Endothelial cell (in vitro differentiated cells): Measurements from ENCODE around the gene GNB2. TPM values are rescaled to one million over a fixed set of nuclear protein-coding genes. Genes with fewer than 3 reads are reported as not detected.
A peak's percentile ranks its signal among the peaks of the same experiment; 100 is the strongest.

ENCODE experiments used
- DNase-seq: peaks from one replicate; pipeline ENCODE4 v3.0.0; 2021; ENCODE audit warnings: low spot score
- H3K27ac Mint-ChIP-seq: one replicate; pipeline ENCODE4 v1.8.0; 2021; ENCODE audit warnings: mixed read lengths, inconsistent platforms; ENCODE audit not compliant: unreplicated experiment
- H3K27me3 Mint-ChIP-seq: one replicate; pipeline ENCODE4 v1.8.0; 2021; ENCODE audit warnings: mild to moderate bottlenecking, moderate library complexity, mixed read lengths, inconsistent platforms; ENCODE audit not compliant: unreplicated experiment
- H3K36me3 Mint-ChIP-seq: one replicate; pipeline ENCODE4 v1.8.0; 2021; ENCODE audit warnings: mild to moderate bottlenecking, low read depth, mixed read lengths, inconsistent platforms; ENCODE audit not compliant: unreplicated experiment
- H3K4me1 Mint-ChIP-seq: one replicate; pipeline ENCODE4 v1.8.0; 2021; ENCODE audit warnings: mild to moderate bottlenecking, mixed read lengths, inconsistent platforms; ENCODE audit not compliant: unreplicated experiment
- H3K4me3 Mint-ChIP-seq: one replicate; pipeline ENCODE4 v1.8.0; 2021; ENCODE audit warnings: mild to moderate bottlenecking, mixed read lengths, inconsistent platforms; ENCODE audit not compliant: unreplicated experiment
- H3K9me3 Mint-ChIP-seq: one replicate; pipeline ENCODE4 v1.8.0; 2021; ENCODE audit warnings: mixed read lengths, inconsistent platforms; ENCODE audit not compliant: unreplicated experiment
- CTCF ChIP-seq: fragments of 200-600 bp; sonication (generic); IDR thresholded peaks from one replicate; pipeline ENCODE4 v1.5.0; 2021; ENCODE audit warnings: antibody characterized with exemption; ENCODE audit not compliant: unreplicated experiment
- total RNA-seq: library from RNA; stranded (reverse); fragmentation: NEBNext Ultra II Directional; extraction: Animal tissue kit (Norgen Biotek cat#: 25700); gene quantifications from one replicate; pipeline ENCODE4 v1.2.1, GENCODE V29; 2021; ENCODE audit not compliant: unreplicated experiment

GNB2 gene
- total RNA-seq, 1 donor from 2014 or later, result 336 TPM

- Mint-ChIP-seq H3K27ac (peak overlapping the region; percentile 28), H3K27me3 (peaks cover 12% of the 10 kb centered on the region), H3K4me3 (peak overlapping the region; percentile 68), H3K9me3 (no peaks in the 10 kb centered on the region), H3K36me3 (peaks cover 12% of the 10 kb centered on the region), H3K4me1 (peaks cover 5% of the 10 kb centered on the region)
- TF ChIP-seq CTCF, result no peak
- DNase-seq, result no peak
Measured at GRCh38 chr7:100679927-100680575, 6.5 kb downstream of the GNB2 start.

DNA sequence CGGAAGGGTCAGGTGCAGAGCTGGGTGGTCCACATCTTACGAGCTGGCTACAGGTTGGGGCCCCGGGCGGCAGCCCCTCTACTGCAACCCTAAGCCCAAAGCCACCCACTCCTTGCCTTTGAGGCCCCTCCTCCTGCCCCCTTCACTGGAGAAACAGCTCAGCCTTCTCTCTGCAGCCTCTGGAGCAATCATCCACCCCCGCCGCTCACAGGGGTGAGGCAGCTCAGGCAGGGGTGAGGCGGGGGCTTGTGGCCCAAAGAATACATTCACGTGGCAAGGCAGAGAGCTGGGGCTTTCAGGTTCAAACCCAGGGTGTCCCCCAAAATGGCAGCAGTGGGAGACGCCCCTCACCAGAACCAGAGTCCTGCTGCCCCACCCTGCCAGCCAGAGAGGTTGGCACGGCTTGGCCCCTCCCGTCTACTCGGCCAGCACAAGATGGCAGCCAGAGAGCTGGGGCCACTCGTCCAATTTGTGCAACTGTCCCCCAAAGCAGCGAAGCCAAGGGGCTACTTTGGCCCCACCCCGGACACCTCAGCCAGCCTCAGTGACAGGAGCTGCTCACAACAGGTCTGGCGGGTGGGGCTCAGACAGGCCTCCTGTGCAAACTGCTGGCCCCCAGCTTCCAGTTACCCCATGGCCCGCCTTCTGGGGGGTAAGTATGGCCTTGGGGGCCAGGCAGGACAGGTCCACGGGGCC, 7.2 kb downstream of the GNB2 start:
- H3K4me1 Mint-ChIP-seq, result peaks cover 5% of the 10 kb centered on the region

DNA sequence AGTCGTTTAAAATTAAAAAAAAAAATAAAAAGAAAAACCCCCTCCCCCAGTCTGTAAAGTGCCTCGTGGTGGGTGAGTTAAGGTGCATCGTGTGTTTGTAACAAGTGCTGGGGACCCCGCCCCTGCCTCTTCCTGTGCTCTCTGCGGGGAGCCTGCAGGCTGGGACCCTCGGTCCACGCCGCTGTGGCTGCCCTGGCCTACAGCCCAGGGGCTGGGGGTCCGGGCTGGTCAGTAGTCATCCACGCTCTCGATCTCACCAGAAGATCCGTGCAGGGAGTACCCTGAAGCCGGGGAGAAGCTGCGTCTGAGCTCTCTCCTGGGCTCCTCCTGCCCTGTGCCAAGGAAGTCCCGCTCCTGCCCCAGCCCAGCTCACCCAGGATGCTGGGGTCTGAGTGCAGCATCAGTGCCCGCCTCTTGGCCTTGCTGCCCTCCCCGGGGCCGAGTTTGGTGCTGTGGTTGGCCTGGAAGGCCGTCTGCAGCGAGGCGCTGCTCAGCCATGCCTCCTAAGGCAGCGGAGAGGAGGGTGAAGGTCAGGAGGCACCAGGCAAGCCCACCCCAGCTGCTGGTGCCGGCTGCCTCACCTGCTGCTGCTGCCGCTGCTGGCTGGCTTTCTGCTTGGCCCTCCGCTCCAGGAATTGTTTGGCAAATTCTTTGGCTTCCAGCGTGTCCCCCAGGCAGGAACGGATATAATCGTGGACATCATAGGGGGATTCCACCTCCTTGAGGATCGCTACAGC, 8.1 kb downstream of the GNB2 start:
- Mint-ChIP-seq H3K27me3 (peaks cover 13% of the 10 kb centered on the region), H3K4me1 (peaks cover 2% of the 10 kb centered on the region), H3K9me3 (no peaks in the 10 kb centered on the region), H3K27ac (no peak overlapping the region), H3K36me3 (peaks cover 17% of the 10 kb centered on the region), H3K4me3 (no peak overlapping the region)
- TF ChIP-seq CTCF, result no peak
- no peak for DNase-seq

More for the DNA sequence above, 7.2 kb downstream of the GNB2 start:
- TF ChIP-seq CTCF, result no peak
- no peak for DNase-seq
- Mint-ChIP-seq H3K9me3 (no peaks in the 10 kb centered on the region), H3K36me3 (peaks cover 17% of the 10 kb centered on the region), H3K27me3 (peaks cover 12% of the 10 kb centered on the region), H3K27ac (no peak overlapping the region), H3K4me3 (no peak overlapping the region)

- Mint-ChIP-seq H3K27me3 (peaks cover 14% of the 10 kb centered on the region), H3K9me3 (no peaks in the 10 kb centered on the region), H3K4me3 (no peak overlapping the region), H3K36me3 (peaks cover 17% of the 10 kb centered on the region), H3K4me1 (peaks cover 2% of the 10 kb centered on the region), H3K27ac (no peak overlapping the region)
- DNase-seq, result no peak
- no peak for TF ChIP-seq CTCF
Measured at GRCh38 chr7:100682228-100682741, 8.7 kb downstream of the GNB2 start.
